Suprapubic skin (tissue), 4 donors: Measurements from ENCODE around the gene ATAD5. TPM values are rescaled to one million over a fixed set of nuclear protein-coding genes. Genes with fewer than 3 reads are reported as not detected.
"Not testable (repeated sequence)": the region's sequence is repeated elsewhere in the genome, so short reads cannot be mapped to it uniquely, and the experiment has no call there.

Experiments used
- DNase-seq, 2 donors: peaks; one replicate each; pipeline ENCODE4 v3.0.0-alpha.2; 2019; ENCODE audit warnings: low spot score in 2 of 2
- H3K27ac ChIP-seq: fragments of 200-600 bp; sonication (generic); one replicate; pipeline ENCODE4 v1.5.1; 2019
- H3K27me3 ChIP-seq: fragments of 200-600 bp; sonication (generic); one replicate; pipeline ENCODE4 v1.5.1; 2019
- H3K36me3 ChIP-seq: fragments of 200-600 bp; sonication (generic); one replicate; pipeline ENCODE4 v1.5.1; 2019
- H3K4me1 ChIP-seq: fragments of 200-600 bp; sonication (generic); one replicate; pipeline ENCODE4 v1.5.1; 2019
- H3K4me3 ChIP-seq: fragments of 200-600 bp; sonication (generic); one replicate; pipeline ENCODE4 v1.5.1; 2019; ENCODE audit warnings: mild to moderate bottlenecking
- H3K9me3 ChIP-seq: fragments of 200-600 bp; sonication (generic); one replicate; pipeline ENCODE4 v1.5.1; 2019
- EP300 ChIP-seq: sonication (generic); formaldehyde crosslinking; IDR thresholded peaks from one replicate; pipeline ENCODE4 v1.6.1; 2017; ENCODE audit warnings: antibody characterized with exemption
- POLR2A ChIP-seq, 2 donors: fragments of 450-650 bp; IDR thresholded peaks; one replicate each; pipeline ENCODE4 v1.6.1; 2017; ENCODE audit warnings: antibody characterized with exemption in 2 of 2, mild to moderate bottlenecking in 2 of 2, moderate library complexity in 2 of 2
- POLR2AphosphoS5 ChIP-seq, 3 donors: sonication (generic); formaldehyde crosslinking; IDR thresholded peaks; one replicate each; pipeline ENCODE4 v1.6.1; 2017; ENCODE audit warnings: antibody characterized with exemption in 3 of 3
- WGBS: methylation state at CpG from one replicate; pipeline ENCODE4 v1.1.5; 2018; 5-methylcytosine and 5-hydroxymethylcytosine counted together
- total RNA-seq, 4 donors: library from RNA; depleted of rRNA; stranded (reverse); fragments of >200 nt; gene quantifications; one replicate each; pipeline ENCODE4 v1.1.0, GENCODE V29; 2016
- TF ChIP-seq, protein P1 (sequence below), 2 donors: fragments of 200-600 bp in 1 of 2; fragments of 450-650 bp in 1 of 2; sonication (generic) in 1 of 2; IDR thresholded peaks; one replicate each; pipeline ENCODE4 v1.5.1; 2016 to 2019; ENCODE audit warnings: antibody characterized with exemption in 2 of 2, mild to moderate bottlenecking in 1 of 2, moderate library complexity in 1 of 2

The ATAD5 gene
- total RNA-seq, 4 donors from 2014 or later: 1.3 to 4.0 (median 2.3) TPM

DNA sequence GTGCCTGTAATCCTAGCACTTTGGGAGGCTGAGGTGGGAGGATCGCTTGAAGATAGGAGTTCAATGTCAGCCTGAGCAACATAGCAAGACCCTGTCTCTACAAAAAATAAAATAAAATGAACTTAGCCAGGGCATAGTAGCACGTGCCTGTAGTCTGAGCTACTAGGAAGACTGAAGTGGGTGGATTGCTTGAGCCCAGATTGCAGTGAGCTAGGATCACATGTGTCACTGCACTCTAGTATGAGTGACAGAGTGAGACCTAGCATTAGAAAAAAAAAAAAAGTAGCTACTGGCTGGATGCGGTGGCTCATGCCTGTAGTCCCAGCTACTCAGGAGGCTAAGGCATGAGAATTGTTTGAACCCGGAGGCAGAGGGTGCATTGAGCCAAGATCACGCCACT is 96.0 kb downstream of the ATAD5 start:
- no peak for DNase-seq
- Histone ChIP-seq H3K27ac (no peak overlapping the region), H3K27me3 (peaks cover 14% of the 10 kb centered on the region), H3K36me3 (no peaks in the 10 kb centered on the region), H3K4me3 (no peak overlapping the region), H3K9me3 (no peaks in the 10 kb centered on the region), H3K4me1 (peaks cover 3% of the 10 kb centered on the region)
- WGBS: 90% methylated on average over 5 of the region's 5 CpGs
- TF ChIP-seq EP300 (no peak), POLR2AphosphoS5 (IDR thresholded peaks at IDR 0.05) (no peak), POLR2A (IDR thresholded peaks at IDR 0.05) (no peak)
- TF ChIP-seq, protein P1, sequence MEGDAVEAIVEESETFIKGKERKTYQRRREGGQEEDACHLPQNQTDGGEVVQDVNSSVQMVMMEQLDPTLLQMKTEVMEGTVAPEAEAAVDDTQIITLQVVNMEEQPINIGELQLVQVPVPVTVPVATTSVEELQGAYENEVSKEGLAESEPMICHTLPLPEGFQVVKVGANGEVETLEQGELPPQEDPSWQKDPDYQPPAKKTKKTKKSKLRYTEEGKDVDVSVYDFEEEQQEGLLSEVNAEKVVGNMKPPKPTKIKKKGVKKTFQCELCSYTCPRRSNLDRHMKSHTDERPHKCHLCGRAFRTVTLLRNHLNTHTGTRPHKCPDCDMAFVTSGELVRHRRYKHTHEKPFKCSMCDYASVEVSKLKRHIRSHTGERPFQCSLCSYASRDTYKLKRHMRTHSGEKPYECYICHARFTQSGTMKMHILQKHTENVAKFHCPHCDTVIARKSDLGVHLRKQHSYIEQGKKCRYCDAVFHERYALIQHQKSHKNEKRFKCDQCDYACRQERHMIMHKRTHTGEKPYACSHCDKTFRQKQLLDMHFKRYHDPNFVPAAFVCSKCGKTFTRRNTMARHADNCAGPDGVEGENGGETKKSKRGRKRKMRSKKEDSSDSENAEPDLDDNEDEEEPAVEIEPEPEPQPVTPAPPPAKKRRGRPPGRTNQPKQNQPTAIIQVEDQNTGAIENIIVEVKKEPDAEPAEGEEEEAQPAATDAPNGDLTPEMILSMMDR (IDR thresholded peaks at IDR 0.05): no peak

GRCh38 chr17:30928584-30928983 is 96.8 kb downstream of the ATAD5 start:
- TF ChIP-seq POLR2AphosphoS5 (IDR thresholded peaks at IDR 0.05) (no peak), EP300 (no peak), POLR2A (IDR thresholded peaks at IDR 0.05) (no peak)
- TF ChIP-seq, protein P1 (IDR thresholded peaks at IDR 0.05): no peak
- Histone ChIP-seq H3K27ac (no peak overlapping the region), H3K9me3 (no peaks in the 10 kb centered on the region), H3K4me1 (no peaks in the 10 kb centered on the region), H3K27me3 (peaks cover 7% of the 10 kb centered on the region), H3K4me3 (no peak overlapping the region), H3K36me3 (no peaks in the 10 kb centered on the region)
- DNase-seq: no peak
- WGBS: 93% methylated on average over 3 of the region's 3 CpGs

DNA sequence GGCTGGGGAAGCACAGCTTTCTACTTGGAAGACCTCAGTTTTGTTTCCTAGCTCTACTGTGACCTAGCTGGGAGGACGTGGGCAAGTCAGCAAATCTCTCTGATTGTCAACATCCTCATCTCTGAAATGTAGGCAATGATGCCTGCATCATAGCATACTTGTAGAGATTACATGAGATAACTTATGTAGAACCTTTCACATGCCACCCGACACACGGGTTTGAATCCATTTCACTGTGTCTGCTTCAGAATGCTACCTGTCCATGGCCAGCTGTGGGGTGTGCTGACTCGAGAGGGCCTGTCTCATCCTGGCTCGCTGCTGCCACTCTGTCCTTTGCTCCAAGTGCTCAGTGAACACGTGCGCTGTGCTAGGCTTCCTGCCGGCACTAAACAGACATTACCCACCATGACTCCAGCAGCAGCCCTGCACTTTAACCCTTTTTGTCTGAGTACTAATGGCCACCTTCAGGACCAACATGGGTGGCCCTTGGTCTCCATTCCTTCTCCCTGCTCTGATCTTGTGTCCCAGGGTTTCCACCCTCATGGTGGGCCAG is 97.4 kb downstream of the ATAD5 start:
- H3K36me3 ChIP-seq: no peaks in the 10 kb centered on the region
- no peak overlapping the region for H3K4me3 ChIP-seq
- H3K27ac ChIP-seq: no peak overlapping the region
- no peaks in the 10 kb centered on the region for H3K9me3 ChIP-seq
- DNase-seq: no peak
- WGBS: 61% methylated on average over 8 of the region's 8 CpGs
- H3K27me3 ChIP-seq: peaks cover 3% of the 10 kb centered on the region
- TF ChIP-seq, protein P1 (IDR thresholded peaks at IDR 0.05): no peak
- TF ChIP-seq POLR2A (IDR thresholded peaks at IDR 0.05) (no peak), POLR2AphosphoS5 (IDR thresholded peaks at IDR 0.05) (no peak), EP300 (no peak)
- H3K4me1 ChIP-seq: no peaks in the 10 kb centered on the region

- not testable (repeated sequence) for H3K9me3 ChIP-seq, H3K27me3 ChIP-seq, H3K4me3 ChIP-seq, H3K27ac ChIP-seq, H3K4me1 ChIP-seq, DNase-seq, H3K36me3 ChIP-seq
- 96% methylated on average over 3 of the region's 3 CpGs for WGBS
Observed at GRCh38 chr17:30929861-30930260, 98.1 kb downstream of the ATAD5 start.

DNA sequence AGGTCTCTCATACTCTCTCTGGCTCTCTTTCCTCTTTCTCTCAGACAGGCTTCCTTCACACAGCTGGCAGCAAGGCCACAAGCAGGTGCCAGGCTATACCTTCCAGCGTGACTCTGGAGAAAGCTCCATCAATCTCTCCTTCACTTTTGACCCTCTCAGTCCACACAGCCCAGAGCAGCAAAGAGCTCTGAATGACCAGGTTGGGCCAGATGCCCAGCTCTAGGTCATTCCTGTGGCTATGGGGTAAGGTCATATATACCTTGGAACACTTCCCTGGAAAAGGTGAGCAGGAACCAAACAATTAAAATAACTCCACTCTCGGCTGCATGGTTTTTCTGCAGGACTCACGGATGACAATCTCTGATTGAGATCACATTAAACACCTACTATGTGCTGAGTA is 98.7 kb downstream of the ATAD5 start:
- H3K9me3 ChIP-seq: no peaks in the 10 kb centered on the region
- TF ChIP-seq POLR2AphosphoS5 (IDR thresholded peaks at IDR 0.05) (no peak), POLR2A (IDR thresholded peaks at IDR 0.05) (no peak), EP300 (no peak)
- TF ChIP-seq, protein P1 (IDR thresholded peaks at IDR 0.05): no peak
- WGBS: 87% methylated on average over 3 of the region's 3 CpGs
- peaks cover 1% of the 10 kb centered on the region for H3K36me3 ChIP-seq
- no peak overlapping the region for H3K4me3 ChIP-seq
- no peak overlapping the region for H3K27ac ChIP-seq
- no peak for DNase-seq
- H3K27me3 ChIP-seq: no peaks in the 10 kb centered on the region
- H3K4me1 ChIP-seq: no peaks in the 10 kb centered on the region

DNA sequence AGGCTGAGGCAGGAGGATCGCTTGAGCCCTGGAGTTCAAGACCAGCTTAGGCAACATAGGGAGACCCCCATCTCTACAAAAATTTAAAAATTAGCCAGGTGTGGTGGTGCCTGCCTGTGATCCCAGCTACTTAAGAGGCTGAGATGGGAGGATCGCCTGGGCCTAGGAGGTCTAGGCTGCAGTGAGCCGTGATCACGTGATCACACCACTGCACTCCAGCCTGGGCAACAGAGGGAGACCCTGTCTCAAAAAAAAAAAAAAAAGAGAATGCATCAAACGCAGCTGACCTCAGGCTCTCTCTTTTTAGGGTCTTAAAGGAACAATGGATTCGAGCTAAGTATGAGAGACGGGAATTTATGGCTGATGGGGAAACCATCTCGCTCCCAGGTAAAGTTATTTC is 99.8 kb downstream of the ATAD5 start:
- 92% methylated on average over 8 of the region's 8 CpGs for WGBS

More for the DNA sequence above, 99.8 kb downstream of the ATAD5 start:
- H3K4me3 ChIP-seq, H3K4me1 ChIP-seq, DNase-seq, H3K27me3 ChIP-seq, H3K27ac ChIP-seq, H3K9me3 ChIP-seq, H3K36me3 ChIP-seq: not testable (repeated sequence)
